ENCODE data around the gene GALNT1. TPM values are rescaled to one million over a fixed set of nuclear protein-coding genes. Genes with fewer than 3 reads are reported as not detected.
"Not testable (repeated sequence)": the region's sequence is repeated elsewhere in the genome, so short reads cannot be mapped to it uniquely, and the experiment has no call there.

The GALNT1 gene
- total RNA-seq, 1 donor from 2014 or later: 29.2 TPM

GRCh38 chr18:35549564-35549963, 32.0 kb upstream of the GALNT1 start:
- Histone ChIP-seq H3K4me1 (no peaks in the 10 kb centered on the region), H3K27me3 (no peaks in the 10 kb centered on the region), H3K9me3 (no peaks in the 10 kb centered on the region), H3K4me3 (no peak overlapping the region), H3K36me3 (no peaks in the 10 kb centered on the region), H3K27ac (no peak overlapping the region)
- TF ChIP-seq POLR2A (IDR thresholded peaks at IDR 0.05): no peak
- no peak for TF ChIP-seq POLR2AphosphoS5 (IDR thresholded peaks at IDR 0.05; ENCODE audit: insufficient read depth in 1 of 2, low read depth in 1 of 2)
- no peak for TF ChIP-seq CTCF (IDR thresholded peaks at IDR 0.05)
- intact Hi-C loops (cut with DNase I): no loop called here
- DNase-seq (ENCODE audit: extremely low spot score in 2 of 2): no peak

GRCh38 chr18:35553300-35553699, 28.2 kb upstream of the GALNT1 start:
- intact Hi-C loops (cut with DNase I): no loop called here
- no peaks in the 10 kb centered on the region for H3K9me3 ChIP-seq
- TF ChIP-seq POLR2AphosphoS5 (IDR thresholded peaks at IDR 0.05; ENCODE audit: insufficient read depth in 1 of 2, low read depth in 1 of 2): no peak
- TF ChIP-seq CTCF (IDR thresholded peaks at IDR 0.05): no peak
- no peak for TF ChIP-seq POLR2A (IDR thresholded peaks at IDR 0.05)

GRCh38 chr18:35555538-35555937, 26.0 kb upstream of the GALNT1 start:
- H3K9me3 ChIP-seq; intact Hi-C loops (cut with DNase I); H3K27me3 ChIP-seq; DNase-seq (ENCODE audit: extremely low spot score in 2 of 2); H3K4me3 ChIP-seq; H3K27ac ChIP-seq; H3K4me1 ChIP-seq; H3K36me3 ChIP-seq: not testable (repeated sequence)

More at GRCh38 chr18:35553300-35553699, 28.2 kb upstream of the GALNT1 start:
- no peak overlapping the region for H3K4me3 ChIP-seq
- DNase-seq (ENCODE audit: extremely low spot score in 2 of 2): no peak
- no peaks in the 10 kb centered on the region for H3K36me3 ChIP-seq
- H3K27ac ChIP-seq: no peak overlapping the region
- H3K27me3 ChIP-seq: no peaks in the 10 kb centered on the region
- no peaks in the 10 kb centered on the region for H3K4me1 ChIP-seq

- H3K27me3 ChIP-seq: no peaks in the 10 kb centered on the region
- intact Hi-C loops (cut with DNase I): no loop called here
- H3K4me3 ChIP-seq: no peak overlapping the region
- no peak overlapping the region for H3K27ac ChIP-seq
- no peak for DNase-seq (ENCODE audit: extremely low spot score in 2 of 2)
- no peaks in the 10 kb centered on the region for H3K9me3 ChIP-seq
- no peaks in the 10 kb centered on the region for H3K4me1 ChIP-seq
- no peaks in the 10 kb centered on the region for H3K36me3 ChIP-seq
- TF ChIP-seq POLR2AphosphoS5 (IDR thresholded peaks at IDR 0.05; ENCODE audit: insufficient read depth in 1 of 2, low read depth in 1 of 2) (no peak), CTCF (IDR thresholded peaks at IDR 0.05) (no peak), POLR2A (IDR thresholded peaks at IDR 0.05) (no peak)
Measured at GRCh38 chr18:35559867-35560266, 21.7 kb upstream of the GALNT1 start.

GRCh38 chr18:35564795-35565453, 16.6 kb upstream of the GALNT1 start:
- no peaks in the 10 kb centered on the region for H3K9me3 ChIP-seq
- DNase-seq (ENCODE audit: extremely low spot score in 2 of 2): no peak
- H3K36me3 ChIP-seq: no peaks in the 10 kb centered on the region
- TF ChIP-seq CTCF (IDR thresholded peaks at IDR 0.05): no peak
- TF ChIP-seq POLR2A (IDR thresholded peaks at IDR 0.05): no peak
- no peak for TF ChIP-seq POLR2AphosphoS5 (IDR thresholded peaks at IDR 0.05; ENCODE audit: insufficient read depth in 1 of 2, low read depth in 1 of 2)
- H3K27ac ChIP-seq: no peak overlapping the region
- no peaks in the 10 kb centered on the region for H3K4me1 ChIP-seq
- no peaks in the 10 kb centered on the region for H3K27me3 ChIP-seq
- intact Hi-C loops (cut with DNase I): no loop called here
- no peak overlapping the region for H3K4me3 ChIP-seq

Measured in vagina (tissue), 2 donors.